Measurements from ENCODE around the gene SERPING1.

- TF ChIP-seq EZH2 (IDR thresholded peaks at IDR 0.05; ENCODE audit: insufficient read depth, low read length): no peak
- TF ChIP-seq, protein P1, sequence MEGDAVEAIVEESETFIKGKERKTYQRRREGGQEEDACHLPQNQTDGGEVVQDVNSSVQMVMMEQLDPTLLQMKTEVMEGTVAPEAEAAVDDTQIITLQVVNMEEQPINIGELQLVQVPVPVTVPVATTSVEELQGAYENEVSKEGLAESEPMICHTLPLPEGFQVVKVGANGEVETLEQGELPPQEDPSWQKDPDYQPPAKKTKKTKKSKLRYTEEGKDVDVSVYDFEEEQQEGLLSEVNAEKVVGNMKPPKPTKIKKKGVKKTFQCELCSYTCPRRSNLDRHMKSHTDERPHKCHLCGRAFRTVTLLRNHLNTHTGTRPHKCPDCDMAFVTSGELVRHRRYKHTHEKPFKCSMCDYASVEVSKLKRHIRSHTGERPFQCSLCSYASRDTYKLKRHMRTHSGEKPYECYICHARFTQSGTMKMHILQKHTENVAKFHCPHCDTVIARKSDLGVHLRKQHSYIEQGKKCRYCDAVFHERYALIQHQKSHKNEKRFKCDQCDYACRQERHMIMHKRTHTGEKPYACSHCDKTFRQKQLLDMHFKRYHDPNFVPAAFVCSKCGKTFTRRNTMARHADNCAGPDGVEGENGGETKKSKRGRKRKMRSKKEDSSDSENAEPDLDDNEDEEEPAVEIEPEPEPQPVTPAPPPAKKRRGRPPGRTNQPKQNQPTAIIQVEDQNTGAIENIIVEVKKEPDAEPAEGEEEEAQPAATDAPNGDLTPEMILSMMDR (IDR thresholded peaks at IDR 0.05; ENCODE audit: insufficient read depth, low read depth, low read length): no peak
Measured at GRCh38 chr11:57549983-57550382, 47.5 kb upstream of the SERPING1 start.
